Neutrophil (primary cell): ENCODE data around the gene EVA1C.
"Not testable (repeated sequence)": the region's sequence is repeated elsewhere in the genome, so short reads cannot be mapped to it uniquely, and the experiment has no call there.

Source experiments
- H3K27ac ChIP-seq: fragments of 200-600 bp; sonication (generic); 2 replicates; pipeline ENCODE4 v1.5.1; 2016; ENCODE audit warnings: mild to moderate bottlenecking, moderate library complexity
- H3K27me3 ChIP-seq: fragments of 200-600 bp; sonication (generic); 2 replicates; pipeline ENCODE4 v1.6.0; 2016; ENCODE audit warnings: mild to moderate bottlenecking
- H3K36me3 ChIP-seq: fragments of 200-600 bp; sonication (generic); 2 replicates; pipeline ENCODE4 v1.5.1; 2017
- H3K4me1 ChIP-seq, 2 experiments: fragments of 200-600 bp in 1 of 2; sonication (generic) in 1 of 2; 1 replicate in 1 of 2; 2 replicates in 1 of 2; pipeline versions ENCODE4 v1.5.1 to v1.6.1; 2013 to 2016; ENCODE audit warnings: low read depth in 1 of 2, low read length in 1 of 2, mild to moderate bottlenecking in 1 of 2, moderate library complexity in 1 of 2; ENCODE audit not compliant: control insufficient read depth in 1 of 2, insufficient read depth in 1 of 2
- H3K4me3 ChIP-seq, 2 experiments: fragments of 200-600 bp in 1 of 2; sonication (generic) in 1 of 2; 1 replicate in 1 of 2; 2 replicates in 1 of 2; pipeline ENCODE4 v1.5.1; 2013 to 2016; ENCODE audit warnings: low read depth in 1 of 2, low read length in 1 of 2, mild to moderate bottlenecking in 1 of 2, moderate library complexity in 1 of 2
- H3K9me3 ChIP-seq: fragments of 200-600 bp; sonication (generic); 2 replicates; pipeline ENCODE4 v1.5.1; 2016
- CTCF ChIP-seq: fragments of 200-600 bp; sonication (generic); IDR thresholded peaks from 2 replicates; pipeline ENCODE4 v1.5.1; 2016; ENCODE audit warnings: antibody characterized with exemption

The EVA1C gene

GRCh38 chr21:32525282-32525681 lies 112.8 kb downstream of the EVA1C start:
- no peak overlapping the region for H3K27ac ChIP-seq
- no peaks in the 10 kb centered on the region for H3K36me3 ChIP-seq
- no peak overlapping the region for H3K4me3 ChIP-seq
- H3K27me3 ChIP-seq, result no peaks in the 10 kb centered on the region
- no peaks in the 10 kb centered on the region for H3K9me3 ChIP-seq
- no peaks in the 10 kb centered on the region for H3K4me1 ChIP-seq
- no peak for TF ChIP-seq CTCF

- no peaks in the 10 kb centered on the region for H3K4me1 ChIP-seq
- H3K27me3 ChIP-seq, result no peaks in the 10 kb centered on the region
- no peak overlapping the region for H3K4me3 ChIP-seq
- no peaks in the 10 kb centered on the region for H3K36me3 ChIP-seq
- no peaks in the 10 kb centered on the region for H3K9me3 ChIP-seq
- no peak overlapping the region for H3K27ac ChIP-seq
- no peak for TF ChIP-seq CTCF
Observed at GRCh38 chr21:32529679-32530078, 117.2 kb downstream of the EVA1C start.

- H3K9me3 ChIP-seq, result not testable (repeated sequence)
Observed at GRCh38 chr21:32530809-32531208, 118.3 kb downstream of the EVA1C start.

GRCh38 chr21:32531561-32531960 lies 119.1 kb downstream of the EVA1C start:
- H3K36me3 ChIP-seq, H3K4me3 ChIP-seq, H3K4me1 ChIP-seq, H3K27me3 ChIP-seq, H3K27ac ChIP-seq, H3K9me3 ChIP-seq: not testable (repeated sequence)

More at GRCh38 chr21:32530809-32531208, 118.3 kb downstream of the EVA1C start:
- H3K36me3 ChIP-seq, H3K27me3 ChIP-seq, H3K27ac ChIP-seq, H3K4me3 ChIP-seq, H3K4me1 ChIP-seq: not testable (repeated sequence)

GRCh38 chr21:32532636-32533035 lies 120.1 kb downstream of the EVA1C start:
- H3K9me3 ChIP-seq, result no peaks in the 10 kb centered on the region
- no peak overlapping the region for H3K4me3 ChIP-seq
- no peak for TF ChIP-seq CTCF
- H3K27ac ChIP-seq, result no peak overlapping the region
- no peaks in the 10 kb centered on the region for H3K36me3 ChIP-seq
- no peaks in the 10 kb centered on the region for H3K27me3 ChIP-seq
- H3K4me1 ChIP-seq, result no peaks in the 10 kb centered on the region

- Histone ChIP-seq H3K36me3 (no peaks in the 10 kb centered on the region), H3K4me3 (no peak overlapping the region), H3K27me3 (no peaks in the 10 kb centered on the region), H3K9me3 (no peaks in the 10 kb centered on the region), H3K4me1 (no peaks in the 10 kb centered on the region), H3K27ac (no peak overlapping the region)
- no peak for TF ChIP-seq CTCF
Observed at GRCh38 chr21:32533053-32533452, 120.5 kb downstream of the EVA1C start.

- no peak overlapping the region for H3K27ac ChIP-seq
- TF ChIP-seq CTCF, result no peak
Observed at GRCh38 chr21:32533611-32534010, 121.1 kb downstream of the EVA1C start.

More at GRCh38 chr21:32533611-32534010, 121.1 kb downstream of the EVA1C start:
- Histone ChIP-seq H3K4me1 (no peaks in the 10 kb centered on the region), H3K9me3 (no peaks in the 10 kb centered on the region), H3K27me3 (no peaks in the 10 kb centered on the region), H3K36me3 (no peaks in the 10 kb centered on the region), H3K4me3 (no peak overlapping the region)
